GM13976 (cell line): ENCODE data around the gene FPR3.

ENCODE experiments used
- DNase-seq: peaks from one replicate; pipeline ENCODE4 v3.0.0; 2012; ENCODE audit warnings: low spot score
- CTCF ChIP-seq: IDR thresholded peaks from 2 replicates; pipeline ENCODE4 v1.5.1; 2012; ENCODE audit warnings: borderline replicate concordance, mild to moderate bottlenecking; ENCODE audit not compliant: insufficient read depth; ENCODE audit errors: extremely low read depth, missing control alignments, control extremely low read depth
- in situ Hi-C: fragments of 300-500 bp; cut with MboI; formaldehyde crosslinking; loops from one replicate; pipeline ENCODE4 v1.12.0; 2022; ENCODE audit warnings: low sequenced_read_pairs, mixed read lengths, inconsistent platforms; ENCODE audit not compliant: unreplicated experiment

Gene FPR3

GRCh38 chr19:51754770-51755169 lies 40.2 kb upstream of the FPR3 start:
- no peak for DNase-seq
- TF ChIP-seq CTCF = no peak
- in situ Hi-C loops = no loop called here

- in situ Hi-C loops = no loop called here
- TF ChIP-seq CTCF = no peak
- DNase-seq = no peak
Measured at GRCh38 chr19:51755571-51755970, 39.4 kb upstream of the FPR3 start.

- in situ Hi-C loops = no loop called here
- TF ChIP-seq CTCF = no peak
- DNase-seq = no peak
Measured at GRCh38 chr19:51760697-51761356, 34.1 kb upstream of the FPR3 start, which contains the start of gene FPR2. TSS of gene FPR2 (plus strand) at chr19:51761180. CDS start at chr19:51768659, 7,479 bp downstream.

GRCh38 chr19:51761696-51762095 lies 33.3 kb upstream of the FPR3 start:
- DNase-seq = no peak
- no peak for TF ChIP-seq CTCF
- in situ Hi-C loops = no loop called here

- TF ChIP-seq CTCF = no peak
- in situ Hi-C loops = no loop called here
- DNase-seq = no peak
Measured at GRCh38 chr19:51765086-51765485, 29.9 kb upstream of the FPR3 start.

- DNase-seq = no peak
- TF ChIP-seq CTCF = no peak
- in situ Hi-C loops = no loop called here
Measured at GRCh38 chr19:51766461-51766860, 28.5 kb upstream of the FPR3 start.
